OCI-LY3 (cell line): ENCODE results near the gene SLC25A43.

Experiments used
- H2AFZ ChIP-seq: fragments of 200-600, 300-600 bp; shearing (Covaris generic); 2 replicates; pipeline ENCODE4 v1.6.0; 2014; ENCODE audit warnings: antibody characterized with exemption, low read depth, low read length
- H3K27ac ChIP-seq: fragments of 200-600, 300-600 bp; sonication (generic); 2 replicates; pipeline ENCODE4 v1.5.1; 2014; ENCODE audit warnings: mild to moderate bottlenecking, low read length, moderate library complexity, mixed read lengths
- H3K27me3 ChIP-seq: fragments of 200-600, 300-600 bp; sonication (generic); 2 replicates; pipeline ENCODE4 v1.6.1; 2014; ENCODE audit warnings: low read depth, low read length, mixed read lengths
- H3K36me3 ChIP-seq: fragments of 200-600, 300-600 bp; sonication (generic); replicated peaks from 2 replicates; pipeline ENCODE3; 2014; ENCODE audit warnings: low read depth, low read length, mixed read lengths
- H3K4me1 ChIP-seq: fragments of 300-600, 200-600 bp; sonication (generic); 2 replicates; pipeline ENCODE4 v1.6.1; 2014; ENCODE audit warnings: low read length, mixed read lengths
- H3K4me2 ChIP-seq: fragments of 200-600, 300-600 bp; sonication (generic); 2 replicates; pipeline ENCODE4 v1.6.1; 2014; ENCODE audit warnings: low read length, mixed read lengths
- H3K4me3 ChIP-seq: fragments of 300-600, 200-600 bp; sonication (generic); 2 replicates; pipeline ENCODE4 v1.5.1; 2014; ENCODE audit warnings: antibody characterized with exemption, mild to moderate bottlenecking, low read length, moderate library complexity
- H3K79me2 ChIP-seq: fragments of 300-600, 200-600 bp; shearing (Covaris generic); 2 replicates; pipeline ENCODE4 v1.6.1; 2014; ENCODE audit warnings: mild to moderate bottlenecking, low read length, mixed read lengths
- H3K9ac ChIP-seq: fragments of 300-600, 200-600 bp; shearing (Covaris generic); 2 replicates; pipeline ENCODE4 v1.6.0; 2014; ENCODE audit warnings: mild to moderate bottlenecking, low read length, moderate library complexity
- H3K9me3 ChIP-seq: fragments of 200-600, 300-600 bp; shearing (Covaris generic); 2 replicates; pipeline ENCODE4 v1.6.1; 2014; ENCODE audit warnings: low read length, mixed read lengths; ENCODE audit not compliant: insufficient read depth
- H4K20me1 ChIP-seq: fragments of 200-600, 300-600 bp; sonication (generic); 2 replicates; pipeline ENCODE4 v1.6.1; 2016; ENCODE audit warnings: low read length, mixed read lengths; ENCODE audit not compliant: insufficient read depth
- EZH2phosphoT487 ChIP-seq: fragments of 200-600 bp; shearing (Covaris generic); IDR thresholded peaks from 2 replicates; pipeline ENCODE4 v1.6.1; 2018; ENCODE audit warnings: antibody characterized with exemption, mixed run types, low read depth
- TF ChIP-seq, protein P1 (sequence below): fragments of 200-600, 300-600 bp; sonication (generic); IDR thresholded peaks from 2 replicates; pipeline ENCODE4 v1.5.1; 2014; ENCODE audit warnings: antibody characterized with exemption, low read length, low read depth

SLC25A43 gene

DNA sequence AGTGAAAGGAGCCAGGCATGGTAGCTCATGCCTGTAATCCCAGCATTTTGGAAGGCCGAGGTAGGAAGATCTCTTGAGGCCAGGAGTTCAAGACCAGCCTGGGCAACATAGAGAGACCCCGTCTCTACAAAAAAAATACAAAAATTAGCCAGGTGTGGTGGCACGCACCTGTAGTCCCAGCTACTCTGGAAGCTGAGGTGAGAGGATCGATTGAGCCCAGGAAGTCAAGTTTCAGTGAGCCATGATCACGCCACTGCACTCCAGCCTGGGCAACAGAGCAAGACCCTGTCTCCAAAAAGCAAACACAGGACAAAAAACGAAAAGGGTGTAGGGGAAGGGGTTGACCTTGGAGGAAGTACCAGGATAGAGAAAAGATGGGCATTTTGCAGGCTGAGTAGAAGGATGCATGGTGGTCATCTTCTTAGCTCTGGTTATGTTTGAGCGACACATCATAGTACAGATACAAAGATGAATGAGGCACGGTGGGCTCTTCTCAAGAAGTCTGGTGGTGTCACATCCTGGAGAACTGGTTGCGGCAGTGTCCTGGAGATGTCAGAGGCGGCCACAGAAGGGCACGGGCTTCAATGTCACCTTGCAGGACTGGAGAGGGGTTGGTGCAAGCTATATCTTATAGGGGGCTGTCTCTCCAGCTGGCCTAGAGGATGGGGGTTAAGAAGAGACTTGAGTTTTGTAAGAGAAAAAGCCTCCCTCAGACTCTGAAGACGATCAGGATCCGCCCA is 101.1 kb downstream of the SLC25A43 start:
- TF ChIP-seq, protein P1, sequence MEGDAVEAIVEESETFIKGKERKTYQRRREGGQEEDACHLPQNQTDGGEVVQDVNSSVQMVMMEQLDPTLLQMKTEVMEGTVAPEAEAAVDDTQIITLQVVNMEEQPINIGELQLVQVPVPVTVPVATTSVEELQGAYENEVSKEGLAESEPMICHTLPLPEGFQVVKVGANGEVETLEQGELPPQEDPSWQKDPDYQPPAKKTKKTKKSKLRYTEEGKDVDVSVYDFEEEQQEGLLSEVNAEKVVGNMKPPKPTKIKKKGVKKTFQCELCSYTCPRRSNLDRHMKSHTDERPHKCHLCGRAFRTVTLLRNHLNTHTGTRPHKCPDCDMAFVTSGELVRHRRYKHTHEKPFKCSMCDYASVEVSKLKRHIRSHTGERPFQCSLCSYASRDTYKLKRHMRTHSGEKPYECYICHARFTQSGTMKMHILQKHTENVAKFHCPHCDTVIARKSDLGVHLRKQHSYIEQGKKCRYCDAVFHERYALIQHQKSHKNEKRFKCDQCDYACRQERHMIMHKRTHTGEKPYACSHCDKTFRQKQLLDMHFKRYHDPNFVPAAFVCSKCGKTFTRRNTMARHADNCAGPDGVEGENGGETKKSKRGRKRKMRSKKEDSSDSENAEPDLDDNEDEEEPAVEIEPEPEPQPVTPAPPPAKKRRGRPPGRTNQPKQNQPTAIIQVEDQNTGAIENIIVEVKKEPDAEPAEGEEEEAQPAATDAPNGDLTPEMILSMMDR, result no peak
- TF ChIP-seq EZH2phosphoT487, result no peak
- Histone ChIP-seq H3K79me2 (no peaks in the 10 kb centered on the region), H3K27ac (no peak overlapping the region), H3K9ac (no peak overlapping the region), H2AFZ (no peak overlapping the region), H3K36me3 (no peaks in the 10 kb centered on the region), H3K27me3 (no peaks in the 10 kb centered on the region), H3K4me2 (no peak overlapping the region), H3K4me3 (no peak overlapping the region), H4K20me1 (no peaks in the 10 kb centered on the region), H3K4me1 (no peaks in the 10 kb centered on the region), H3K9me3 (no peaks in the 10 kb centered on the region)

DNA sequence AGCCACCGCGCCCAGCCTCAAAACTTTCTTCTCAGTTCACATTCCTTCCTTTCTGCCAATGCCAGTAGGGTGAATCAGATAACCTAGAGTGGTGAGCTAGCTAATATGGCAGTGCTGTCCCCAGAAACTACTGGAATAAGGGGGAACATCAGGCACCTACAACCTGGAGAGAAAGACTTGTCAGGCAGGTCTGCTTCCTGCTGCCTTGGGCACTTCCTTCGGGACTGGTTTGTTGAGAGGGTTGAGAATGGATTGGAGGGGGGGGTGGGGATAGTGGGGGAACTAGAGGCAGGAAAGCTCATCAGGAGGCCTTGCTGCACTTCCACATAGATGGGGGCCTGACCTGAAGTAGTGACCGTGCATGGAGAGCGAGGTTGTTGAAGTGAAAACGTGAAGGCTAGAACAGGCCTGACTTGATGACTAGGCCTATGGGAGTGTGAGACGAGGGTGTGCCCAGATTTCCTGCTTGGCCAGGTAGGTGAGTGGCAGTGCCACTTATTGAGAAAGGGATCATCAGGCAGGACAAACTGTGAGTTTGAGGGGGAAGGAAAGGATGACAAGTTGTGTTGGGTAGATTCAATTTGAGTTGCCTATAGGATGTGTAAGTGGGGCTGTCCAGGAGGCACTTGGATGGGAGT is 102.5 kb downstream of the SLC25A43 start:
- H3K4me3 ChIP-seq, result no peak overlapping the region
- H3K9ac ChIP-seq, result no peak overlapping the region
- H3K4me1 ChIP-seq, result no peaks in the 10 kb centered on the region
- TF ChIP-seq EZH2phosphoT487, result no peak
- TF ChIP-seq, protein P1, result no peak
- H3K79me2 ChIP-seq, result no peaks in the 10 kb centered on the region
- no peaks in the 10 kb centered on the region for H3K36me3 ChIP-seq
- H3K27me3 ChIP-seq, result no peaks in the 10 kb centered on the region
- no peak overlapping the region for H3K4me2 ChIP-seq
- H3K27ac ChIP-seq, result no peak overlapping the region
- H3K9me3 ChIP-seq, result no peaks in the 10 kb centered on the region
- no peaks in the 10 kb centered on the region for H4K20me1 ChIP-seq
- H2AFZ ChIP-seq, result no peak overlapping the region

DNA sequence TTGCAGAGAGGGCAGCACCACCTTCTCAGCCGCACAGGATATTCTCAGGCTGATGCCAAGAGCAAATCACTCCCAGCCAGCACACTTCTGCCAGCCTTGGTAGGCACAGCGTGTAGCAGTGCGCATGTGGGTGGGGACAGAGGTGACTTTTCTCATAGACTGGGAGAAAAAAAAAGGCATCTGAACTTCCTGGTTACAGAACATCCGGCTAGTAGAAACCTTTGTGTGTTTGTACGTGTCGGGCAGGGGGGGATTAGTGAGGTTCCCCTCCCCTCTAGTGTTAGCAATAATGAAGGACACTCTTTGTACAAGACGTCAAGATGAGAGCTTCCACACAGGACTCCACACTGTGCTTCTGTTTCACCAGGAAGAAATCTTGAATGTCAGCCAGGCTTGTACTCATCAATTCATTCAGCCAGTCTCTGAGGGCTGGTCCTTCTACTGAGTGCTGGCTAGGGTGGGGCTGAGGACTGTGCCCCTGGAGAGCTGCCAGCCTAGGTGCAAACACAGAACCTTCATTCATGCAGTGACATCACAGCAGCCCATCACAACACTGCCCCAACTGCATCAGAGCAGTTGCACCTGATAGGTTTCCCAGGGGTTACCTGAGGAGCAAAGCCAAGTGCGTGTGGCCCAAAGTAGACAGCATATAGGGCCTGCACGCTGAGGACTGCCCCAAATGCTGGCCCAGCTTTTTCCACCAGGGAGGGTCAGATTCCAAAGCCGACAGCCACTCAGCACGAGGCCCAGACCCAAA is 103.8 kb downstream of the SLC25A43 start:
- Histone ChIP-seq H4K20me1 (no peaks in the 10 kb centered on the region), H3K4me2 (no peak overlapping the region), H2AFZ (no peak overlapping the region), H3K36me3 (no peaks in the 10 kb centered on the region), H3K79me2 (no peaks in the 10 kb centered on the region), H3K27me3 (no peaks in the 10 kb centered on the region), H3K9ac (no peak overlapping the region), H3K4me1 (no peaks in the 10 kb centered on the region), H3K27ac (no peak overlapping the region), H3K9me3 (no peaks in the 10 kb centered on the region), H3K4me3 (no peak overlapping the region)
- TF ChIP-seq, protein P1, result no peak
- TF ChIP-seq EZH2phosphoT487, result no peak

DNA sequence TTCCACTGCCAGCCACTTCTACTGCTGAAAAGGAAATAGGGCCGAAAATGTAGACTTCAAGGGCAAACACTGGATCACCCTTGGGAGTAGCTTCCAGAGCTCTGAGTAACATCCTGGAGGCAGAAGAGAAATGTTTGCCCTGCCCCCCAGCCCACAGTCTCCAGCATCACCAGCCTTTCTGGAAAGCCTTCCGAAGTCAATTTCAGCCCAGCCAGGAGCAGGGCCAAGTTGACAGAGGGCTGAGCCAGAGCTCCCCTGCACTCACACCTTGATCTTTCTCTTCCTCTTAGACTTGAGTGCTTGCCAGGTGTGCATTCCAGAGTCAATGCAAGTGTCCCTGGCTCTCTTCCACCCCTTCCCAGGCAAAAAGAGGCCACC is 104.3 kb downstream of the SLC25A43 start:
- Histone ChIP-seq H3K9ac (no peak overlapping the region), H2AFZ (no peak overlapping the region), H3K9me3 (no peaks in the 10 kb centered on the region), H3K27me3 (no peaks in the 10 kb centered on the region), H3K4me1 (no peaks in the 10 kb centered on the region), H4K20me1 (no peaks in the 10 kb centered on the region), H3K79me2 (no peaks in the 10 kb centered on the region), H3K27ac (no peak overlapping the region), H3K4me3 (no peak overlapping the region), H3K4me2 (no peak overlapping the region), H3K36me3 (no peaks in the 10 kb centered on the region)
- TF ChIP-seq, protein P1, result no peak
